Ishikawa (cell line): ENCODE measurements around the gene RAPGEF3.

Experiments used
- CEBPB ChIP-seq: IDR thresholded peaks from 2 replicates; pipeline ENCODE4 v1.6.1; 2012
- CREB1 ChIP-seq: IDR thresholded peaks from 2 replicates; pipeline ENCODE4 v1.6.1; 2012; ENCODE audit warnings: low read depth
- MAX ChIP-seq: IDR thresholded peaks from 2 replicates; pipeline ENCODE4 v1.6.1; 2012
- NFIC ChIP-seq: IDR thresholded peaks from 2 replicates; pipeline ENCODE4 v1.6.1; 2012
- RAD21 ChIP-seq: IDR thresholded peaks from 2 replicates; pipeline ENCODE4 v1.6.1; 2012; ENCODE audit warnings: low read depth
- YY1 ChIP-seq: IDR thresholded peaks from 2 replicates; pipeline ENCODE4 v1.6.1; 2012; ENCODE audit warnings: low read depth

- TF ChIP-seq RAD21 (no peak), YY1 (no peak), MAX (no peak), NFIC (no peak), CREB1 (no peak), CEBPB (no peak)
Observed at GRCh38 chr12:47746073-47746472, 12.6 kb downstream of the RAPGEF3 start.
